HL-60/S4 treated with phorbol 12-myristate 13-acetate at 8.2 ng/mL for 4 days and 3 days (cell line): ENCODE measurements around the gene GET4.
"Not testable (repeated sequence)": the region's sequence is repeated elsewhere in the genome, so short reads cannot be mapped to it uniquely, and the experiment has no call there.

ENCODE experiments used
- in situ Hi-C: fragments of 300-500 bp; cut with MboI; formaldehyde crosslinking; loops from 2 replicates; pipeline ENCODE4 v1.15.0; 2022; ENCODE audit warnings: low sequenced_read_pairs

GET4 gene

DNA sequence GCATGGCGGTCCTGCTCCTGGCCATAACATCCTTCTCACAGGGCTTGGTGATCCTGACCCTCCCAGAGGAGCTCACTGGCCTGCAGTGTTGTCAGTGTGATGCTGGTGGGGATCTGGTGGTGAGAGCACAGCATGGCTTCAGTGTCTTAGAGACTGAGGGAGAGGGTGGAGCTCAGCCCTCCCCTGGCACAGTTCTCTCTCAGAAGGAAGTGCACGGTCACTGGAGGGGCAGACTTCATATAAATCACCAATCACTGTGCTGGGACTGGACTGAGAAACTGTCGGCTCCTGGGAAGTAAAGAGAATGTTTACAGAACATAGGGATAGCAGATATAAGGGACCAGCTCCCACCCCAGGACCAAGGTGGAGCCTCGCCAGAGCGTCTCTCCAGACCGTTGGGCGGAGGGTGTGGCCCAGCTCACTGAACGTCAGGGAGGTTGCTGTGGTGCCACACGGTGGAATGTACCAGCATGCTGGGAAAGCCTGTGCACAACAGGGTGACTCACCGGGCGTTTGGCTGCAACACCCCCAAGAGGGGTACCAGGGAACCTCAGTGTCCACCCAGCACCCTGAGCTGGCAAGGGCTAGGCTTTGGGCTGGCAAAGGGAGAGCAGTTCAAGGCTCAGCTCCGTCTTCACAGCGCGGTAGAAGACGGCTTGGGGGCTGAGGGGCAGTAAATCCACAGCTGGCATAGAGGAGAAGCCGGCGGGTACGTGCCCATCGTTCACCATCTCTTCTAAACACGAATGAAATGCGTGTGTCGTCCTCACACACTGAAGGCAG, 8.8 kb upstream of the GET4 start:
- in situ Hi-C loops: loop anchor here (10.0 kb wide), 1 partner anchor 83 kb away; no protein-coding TSS in a partner anchor

GRCh38 chr7:868189-868486, 8.2 kb upstream of the GET4 start:
- in situ Hi-C loops: loop anchor here (10.0 kb wide), 1 partner anchor 83 kb away; no protein-coding TSS in a partner anchor

DNA sequence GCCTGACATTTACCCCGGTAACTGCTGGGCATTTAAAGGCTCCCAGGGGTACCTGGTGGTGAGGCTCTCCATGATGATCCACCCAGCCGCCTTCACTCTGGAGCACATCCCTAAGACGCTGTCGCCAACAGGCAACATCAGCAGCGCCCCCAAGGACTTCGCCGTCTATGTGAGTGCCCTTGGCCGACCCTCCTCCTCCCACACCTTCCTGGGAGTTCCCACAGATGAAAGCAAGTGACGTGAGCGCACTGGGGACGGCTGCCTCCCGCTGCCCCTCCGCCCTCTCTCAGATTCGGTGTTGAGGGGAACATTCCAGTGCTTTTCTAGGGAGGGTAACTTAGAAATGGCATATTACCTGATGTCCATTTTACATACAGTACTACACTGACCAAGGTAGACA, 7.0 kb upstream of the GET4 start:
- in situ Hi-C loops: loop anchor here (10.0 kb wide), 1 partner anchor 85 kb away; no protein-coding TSS in a partner anchor

- in situ Hi-C loops: no loop called here
Measured at GRCh38 chr7:871900-872537, 4.3 kb upstream of the GET4 start.

DNA sequence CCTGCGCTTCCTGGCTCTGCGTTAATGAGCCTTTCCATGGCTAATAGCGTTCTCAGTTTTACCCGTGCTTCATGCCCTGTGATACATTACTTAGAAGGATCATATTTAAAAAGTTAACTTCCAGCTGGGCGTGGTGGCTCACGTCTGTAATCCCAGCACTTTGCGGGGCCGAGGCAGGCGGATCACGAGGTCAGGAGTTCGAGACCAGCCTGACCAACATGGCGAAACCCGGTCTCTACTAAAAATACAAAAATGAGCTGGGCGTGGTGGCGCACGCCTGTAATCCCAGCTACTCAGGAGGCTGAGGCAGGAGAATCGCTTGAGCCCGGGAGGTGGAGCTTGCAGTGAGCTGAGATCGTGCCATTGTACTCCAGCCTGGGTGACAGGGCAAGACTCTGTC, 3.7 kb upstream of the GET4 start:
- in situ Hi-C loops: not testable (repeated sequence)

DNA sequence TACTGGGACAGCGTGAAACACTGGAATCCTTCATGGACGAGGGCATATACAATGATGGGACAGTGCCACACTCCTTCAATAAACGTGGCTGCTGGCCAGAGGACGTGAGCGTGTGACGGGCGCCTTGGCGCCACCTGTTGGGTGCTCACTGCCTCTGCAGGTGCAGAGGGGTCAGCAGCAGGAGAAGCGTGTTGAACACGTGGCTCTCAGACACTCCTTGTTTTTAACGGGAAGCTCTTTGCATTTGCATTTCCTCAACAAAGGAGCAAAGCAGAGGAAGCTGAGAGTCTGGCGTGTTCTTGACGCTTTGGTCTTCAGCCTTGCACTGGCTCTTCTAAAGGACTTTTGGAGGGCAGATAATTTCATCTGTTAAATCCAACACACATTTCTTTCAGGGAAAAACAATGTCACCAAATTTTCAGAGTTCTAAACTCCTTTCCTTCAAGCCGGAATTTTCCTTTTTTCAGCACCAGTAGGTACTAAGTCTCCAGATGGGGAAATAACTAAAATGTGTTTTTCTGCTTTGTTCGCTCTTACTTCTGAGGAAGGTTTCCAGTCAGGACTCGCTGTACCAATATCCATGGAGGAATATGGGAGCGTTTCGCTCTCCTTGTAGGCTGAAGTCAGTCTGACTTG, 2.9 kb upstream of the GET4 start:
- in situ Hi-C loops: no loop called here

DNA sequence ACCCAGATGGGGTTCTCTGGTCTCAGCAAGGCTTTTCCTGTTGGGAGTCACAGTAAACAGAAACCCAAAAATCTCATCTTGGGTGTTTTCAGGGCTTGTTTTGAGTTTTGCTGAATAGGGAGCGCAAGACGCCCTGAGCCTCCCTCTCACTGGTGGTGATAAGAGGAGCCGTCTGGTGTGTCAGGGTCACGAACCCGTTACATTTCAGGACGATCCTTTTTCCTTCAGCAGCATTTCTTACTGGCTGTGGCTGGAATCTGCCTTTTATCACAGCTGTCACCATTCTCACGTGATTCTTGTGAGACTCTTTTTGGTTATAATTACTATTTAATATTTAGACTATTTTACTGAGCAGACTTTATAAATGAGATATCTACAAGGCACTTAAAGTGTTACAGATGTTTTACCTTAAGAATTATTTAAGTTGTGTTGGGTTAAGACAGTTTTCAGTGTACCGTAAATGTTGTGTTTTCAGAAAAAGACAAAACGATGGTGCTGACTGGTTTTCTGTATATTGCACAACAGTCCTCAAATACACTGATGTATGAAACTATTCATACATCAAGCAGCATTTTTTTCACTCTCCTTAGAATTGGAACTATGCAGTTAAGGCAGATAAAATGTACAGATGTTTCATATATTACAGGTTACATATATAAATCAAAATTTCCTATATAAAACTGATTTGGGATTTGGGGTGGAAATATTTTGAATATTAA, 2.2 kb upstream of the GET4 start:
- in situ Hi-C loops: no loop called here

GRCh38 chr7:875051-875450, 1.3 kb upstream of the GET4 start:
- in situ Hi-C loops: no loop called here

GRCh38 chr7:875476-876076, 778 bp upstream of the GET4 start:
- in situ Hi-C loops: no loop called here

- in situ Hi-C loops: no loop called here
Measured at GRCh38 chr7:876972-877311, 588 bp downstream of the GET4 start.

- in situ Hi-C loops: no loop called here
Measured at GRCh38 chr7:877312-878232, 1.2 kb downstream of the GET4 start.

- in situ Hi-C loops: no loop called here
Measured at GRCh38 chr7:879093-879492, 2.7 kb downstream of the GET4 start.

DNA sequence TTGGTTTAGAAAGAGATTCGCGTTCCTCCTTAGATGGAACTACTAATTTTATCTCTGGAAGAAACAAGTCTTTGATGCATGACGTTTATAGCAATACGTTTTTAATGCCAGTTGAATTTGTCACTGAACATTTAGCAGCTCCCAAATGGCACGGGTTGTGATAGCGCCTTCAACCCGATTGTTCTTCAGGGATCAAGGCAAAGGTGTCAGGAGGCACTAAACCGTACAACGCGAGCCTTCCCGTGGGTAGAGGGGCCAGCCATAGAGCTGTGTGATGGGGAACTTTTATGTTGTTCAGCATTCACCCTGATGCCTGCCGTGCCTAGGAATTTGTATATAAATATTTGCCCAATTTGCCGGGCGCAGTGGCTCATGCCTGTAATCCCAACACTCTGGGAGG, 3.4 kb downstream of the GET4 start:
- in situ Hi-C loops: no loop called here

GRCh38 chr7:880450-880849, 4.1 kb downstream of the GET4 start:
- in situ Hi-C loops: no loop called here

DNA sequence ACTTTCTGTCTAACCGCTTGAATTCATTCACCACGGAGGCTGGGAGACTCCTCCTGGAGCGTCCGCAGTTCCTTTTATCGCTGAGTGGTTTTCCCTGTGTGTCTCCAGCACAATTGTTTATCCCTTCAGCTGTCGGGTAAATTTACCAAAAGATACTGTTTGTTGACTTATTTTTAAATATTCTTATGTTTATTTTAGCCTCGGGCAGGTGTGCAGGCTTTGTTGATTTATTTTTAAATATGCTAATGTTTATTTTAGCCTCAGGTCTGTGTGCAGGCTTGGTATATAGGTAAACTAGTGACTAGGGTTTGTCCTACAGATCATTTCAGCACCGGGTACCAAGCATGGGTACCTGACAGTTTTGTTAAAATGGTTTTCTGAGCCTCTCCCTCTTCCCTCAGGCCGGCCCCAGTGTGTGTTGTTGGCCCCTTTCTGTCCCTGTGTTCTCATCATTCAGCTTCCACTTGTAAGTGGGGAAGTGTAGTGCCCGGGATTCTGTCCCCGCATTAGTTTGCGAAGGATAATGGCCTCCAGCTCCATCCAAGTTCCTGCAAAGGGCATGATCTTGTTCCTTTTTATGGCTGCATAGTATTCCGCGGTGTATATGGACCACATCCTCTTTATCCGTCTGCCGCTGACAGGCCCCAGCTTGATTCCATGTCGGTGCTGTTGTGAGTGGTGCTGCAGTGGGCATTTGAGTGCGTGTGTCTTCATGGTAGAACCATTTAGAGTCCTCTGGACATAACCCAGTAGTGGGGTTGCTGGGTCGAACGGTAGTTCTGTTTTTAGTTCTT, 5.3 kb downstream of the GET4 start:
- in situ Hi-C loops: no loop called here

DNA sequence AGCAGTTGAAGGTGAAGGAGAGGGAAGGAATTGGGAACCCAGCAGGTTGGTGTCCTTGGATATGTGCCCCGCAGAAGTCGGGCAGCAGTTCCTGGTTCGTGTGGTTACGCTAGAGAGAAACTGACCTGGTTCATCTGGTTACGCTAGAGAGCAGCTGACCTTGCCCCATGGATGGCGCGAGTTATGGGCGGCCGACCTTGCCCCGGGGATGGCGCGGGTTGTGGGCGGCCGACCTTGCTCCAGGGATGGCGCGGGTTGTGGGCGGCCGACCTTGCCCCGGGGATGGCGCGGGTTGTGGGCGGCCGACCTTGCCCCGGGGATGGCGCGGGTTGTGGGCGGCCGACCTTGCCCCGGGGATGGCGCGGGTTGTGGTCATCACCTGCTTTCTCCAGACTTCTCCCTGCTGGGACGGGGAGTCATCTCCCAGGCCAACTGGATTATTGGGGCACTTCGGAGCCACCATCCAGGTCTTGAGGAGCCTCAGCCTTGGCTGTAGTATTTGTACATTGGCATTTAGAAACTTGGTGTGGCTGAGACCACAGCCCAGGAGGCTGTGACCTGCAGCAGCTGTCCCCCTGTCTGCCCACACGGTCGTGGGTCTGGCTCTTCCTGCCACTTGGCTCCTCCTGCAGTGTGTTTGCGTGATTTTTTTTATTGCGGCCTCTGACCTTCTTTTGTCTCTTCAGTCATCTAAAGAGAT, 6.1 kb downstream of the GET4 start:
- in situ Hi-C loops: no loop called here

- in situ Hi-C loops: no loop called here
Measured at GRCh38 chr7:883055-884021, 7.0 kb downstream of the GET4 start.
